ENCODE measurements around the gene KIF3B. TPM values are rescaled to one million over a fixed set of nuclear protein-coding genes. Genes with fewer than 3 reads are reported as not detected.
"Not testable (repeated sequence)": the region's sequence is repeated elsewhere in the genome, so short reads cannot be mapped to it uniquely, and the experiment has no call there.

The KIF3B gene
- total RNA-seq, 4 donors from 2014 or later = 26.6 to 46.5 (median 37.5) TPM

- no peaks in the 10 kb centered on the region for H3K36me3 ChIP-seq
These were observed 78.0 kb downstream of the KIF3B start for GRCh38 chr20:32355417-32355841.

DNA sequence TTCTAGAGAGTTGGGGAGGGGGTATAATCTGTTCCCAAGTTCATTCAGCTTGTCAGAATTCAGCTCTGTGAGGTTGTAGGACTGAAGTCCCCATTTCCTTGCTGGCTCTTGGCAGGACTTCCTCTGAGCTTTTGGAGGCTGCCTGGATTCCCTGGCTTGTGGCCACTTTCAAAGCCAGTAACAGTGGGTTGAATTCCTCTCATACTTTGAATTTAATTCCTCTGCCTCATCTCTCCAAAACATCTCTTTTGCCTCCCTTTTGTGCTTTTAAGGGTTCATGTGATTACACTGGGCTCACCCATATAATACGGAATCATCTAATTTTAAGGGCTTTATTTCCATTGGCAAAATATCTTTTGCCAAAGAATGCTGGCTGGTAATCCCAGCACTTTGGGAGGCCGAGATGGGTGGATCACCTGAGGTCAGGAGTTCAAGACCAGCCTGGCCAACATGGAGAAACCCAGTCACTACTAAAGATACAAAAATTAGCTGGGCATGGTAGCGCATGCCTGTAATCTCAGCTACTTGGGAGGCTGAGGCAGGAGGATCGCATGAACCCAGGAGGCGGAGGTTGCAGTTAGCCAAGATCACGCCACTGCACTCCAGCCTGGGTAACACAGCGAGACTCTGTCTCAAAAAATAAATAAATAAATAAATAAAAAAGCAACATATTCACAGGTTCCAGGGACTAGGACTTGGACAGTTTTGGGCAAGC, 78.6 kb downstream of the KIF3B start:
- intact Hi-C loops (cut with DNase I; ENCODE audit: low total_unique reads) = loop anchor here (5.0 kb wide), 1 partner anchor 126 kb away; no protein-coding TSS in a partner anchor
- not testable (repeated sequence) for H3K36me3 ChIP-seq, H3K4me3 ChIP-seq, H3K9me3 ChIP-seq, DNase-seq, H3K27me3 ChIP-seq
- H3K4me1 ChIP-seq = peaks cover 0 to 29% (median 24%) of the 10 kb centered on the region in 4 donors
- WGBS, 2 donors (ENCODE audit: low coverage in 1 of 2) = 75 to 92% methylated on average over 5 to 7 of the region's 7 CpGs
- peak overlapping the region; percentile 94 to 98 (median 98) for H3K27ac ChIP-seq
- in situ Hi-C loops (cut with MboI; ENCODE audit: low pct_ligation_motif_present in 1 of 4, low pct_unique_long_range_greater_than_20kb in 1 of 4, low sequenced_read_pairs in 3 of 4) = loop anchor here in 1 of 4 donors (25.0 kb wide), 1 partner anchor 94 kb away; no protein-coding TSS in a partner anchor

More at GRCh38 chr20:32355417-32355841, 78.0 kb downstream of the KIF3B start:
- Histone ChIP-seq H3K27me3 (no peaks in the 10 kb centered on the region), H3K9me3 (no peaks in the 10 kb centered on the region), H3K4me1 (peaks cover 0 to 23% (median 20%) of the 10 kb centered on the region in 4 donors), H3K4me3 (no peak overlapping the region), H3K27ac (peak overlapping the region in 3 of 4 donors; percentile 46 to 97 (median 94))
- 30 to 65% methylated on average over 2 to 6 of the region's 6 CpGs for WGBS, 2 donors (ENCODE audit: low coverage in 1 of 2)
- intact Hi-C loops (cut with DNase I; ENCODE audit: low total_unique reads) = loop anchor here (5.0 kb wide), 1 partner anchor 127 kb away; no protein-coding TSS in a partner anchor
- TF ChIP-seq POLR2A (IDR thresholded peaks at IDR 0.05) (no peak), EP300 (IDR thresholded peaks at IDR 0.05; ENCODE audit: low read depth) (no peak), CTCF (IDR thresholded peaks at IDR 0.05) (no peak), POLR2AphosphoS5 (IDR thresholded peaks at IDR 0.05) (no peak)
- in situ Hi-C loops (cut with MboI; ENCODE audit: low pct_ligation_motif_present in 1 of 4, low pct_unique_long_range_greater_than_20kb in 1 of 4, low sequenced_read_pairs in 3 of 4) = loop anchor here in 1 of 4 donors (25.0 kb wide), 1 partner anchor 93 kb away; no protein-coding TSS in a partner anchor
- no peak for DNase-seq

GRCh38 chr20:32356622-32357374, 79.3 kb downstream of the KIF3B start:
- in situ Hi-C loops (cut with MboI; ENCODE audit: low pct_ligation_motif_present in 1 of 4, low pct_unique_long_range_greater_than_20kb in 1 of 4, low sequenced_read_pairs in 3 of 4) = loop anchor here in 1 of 4 donors (25.0 kb wide), 1 partner anchor 94 kb away; no protein-coding TSS in a partner anchor
- no peak for DNase-seq
- Histone ChIP-seq H3K36me3 (no peaks in the 10 kb centered on the region), H3K9me3 (no peaks in the 10 kb centered on the region), H3K4me3 (peak overlapping the region in 3 of 4 donors; percentile 81 to 99 (median 94)), H3K4me1 (peaks cover 0 to 34% (median 26%) of the 10 kb centered on the region in 4 donors), H3K27ac (peak overlapping the region; percentile 94 to 98 (median 98)), H3K27me3 (no peaks in the 10 kb centered on the region)
- WGBS, 2 donors (ENCODE audit: low coverage in 1 of 2) = 5 to 17% methylated on average over 2 to 13 of the region's 13 CpGs
- TF ChIP-seq EP300 (IDR thresholded peaks at IDR 0.05; ENCODE audit: low read depth) (no peak), POLR2A (IDR thresholded peaks at IDR 0.05) (no peak), POLR2AphosphoS5 (IDR thresholded peaks at IDR 0.05) (no peak), CTCF (IDR thresholded peaks at IDR 0.05) (no peak)
- intact Hi-C loops (cut with DNase I; ENCODE audit: low total_unique reads) = loop anchor here (5.0 kb wide), 1 partner anchor 126 kb away; no protein-coding TSS in a partner anchor

DNA sequence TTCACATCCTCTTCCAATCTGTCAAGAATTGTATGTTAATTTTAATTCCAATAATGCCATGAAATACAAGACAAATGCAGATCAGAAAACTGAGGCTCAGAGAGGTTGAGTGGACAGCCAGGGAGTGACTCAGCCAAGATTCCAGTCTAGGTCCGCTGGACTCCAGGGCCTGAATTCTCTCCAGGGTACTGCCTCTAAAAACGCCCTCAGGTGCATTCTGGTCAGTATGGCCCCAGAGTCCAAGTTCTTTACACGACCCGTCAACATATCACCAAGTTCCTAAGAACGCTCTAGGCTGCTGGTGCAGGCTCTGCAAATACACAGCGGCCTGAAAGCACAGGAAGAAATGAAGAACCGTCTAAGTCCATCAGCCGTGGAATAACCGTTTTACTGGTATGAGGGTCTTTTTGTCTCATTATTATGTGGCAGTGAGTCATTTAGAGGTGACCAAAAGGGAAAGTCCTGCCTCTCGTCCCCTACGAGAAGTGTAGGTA, 80.0 kb downstream of the KIF3B start:
- intact Hi-C loops (cut with DNase I; ENCODE audit: low total_unique reads) (loop anchor here (5.0 kb wide), 1 partner anchor 125 kb away; no protein-coding TSS in a partner anchor), in situ Hi-C loops (cut with MboI; ENCODE audit: low pct_ligation_motif_present in 1 of 4, low pct_unique_long_range_greater_than_20kb in 1 of 4, low sequenced_read_pairs in 3 of 4) (loop anchor here in 1 of 4 donors (25.0 kb wide), 1 partner anchor 95 kb away; no protein-coding TSS in a partner anchor)
- Histone ChIP-seq H3K27me3 (no peaks in the 10 kb centered on the region), H3K4me3 (peak overlapping the region; percentile 57 to 99 (median 88)), H3K4me1 (peaks cover 3 to 40% (median 28%) of the 10 kb centered on the region in 4 donors), H3K9me3 (no peaks in the 10 kb centered on the region), H3K27ac (peak overlapping the region; percentile 94 to 98 (median 98)), H3K36me3 (no peaks in the 10 kb centered on the region)
- 1 to 20% methylated on average over 1 to 11 of the region's 11 CpGs for WGBS, 2 donors (ENCODE audit: low coverage in 1 of 2)
- DNase-seq = peak; percentile 44
- no peak for TF ChIP-seq EP300 (IDR thresholded peaks at IDR 0.05; ENCODE audit: low read depth)
- TF ChIP-seq POLR2AphosphoS5 (IDR thresholded peaks at IDR 0.05) = no peak
- no peak for TF ChIP-seq CTCF (IDR thresholded peaks at IDR 0.05)
- peak; percentile 21 for TF ChIP-seq POLR2A (IDR thresholded peaks at IDR 0.05)
